Ovary (tissue), 3 donors: ENCODE results near the gene POU5F2.

ENCODE experiments used
- EP300 ChIP-seq: sonication (generic); formaldehyde crosslinking; IDR thresholded peaks from one replicate; pipeline ENCODE4 v1.6.1; 2017; ENCODE audit warnings: antibody characterized with exemption
- POLR2A ChIP-seq: fragments of 450-650 bp; IDR thresholded peaks from one replicate; pipeline ENCODE4 v1.6.1; 2017; ENCODE audit warnings: antibody characterized with exemption, mild to moderate bottlenecking, moderate library complexity
- TF ChIP-seq, protein P1 (sequence below), 3 donors: fragments of 450-650 bp in 2 of 3; fragments of 200-600 bp in 1 of 3; IDR thresholded peaks; one replicate each; pipeline versions ENCODE4 v1.5.1 to v1.8.0; 2016 to 2022; ENCODE audit warnings: antibody characterized with exemption in 3 of 3, mild to moderate bottlenecking in 1 of 3
- donor health status: DM: no; HTN: no; CAD: no.

DNA sequence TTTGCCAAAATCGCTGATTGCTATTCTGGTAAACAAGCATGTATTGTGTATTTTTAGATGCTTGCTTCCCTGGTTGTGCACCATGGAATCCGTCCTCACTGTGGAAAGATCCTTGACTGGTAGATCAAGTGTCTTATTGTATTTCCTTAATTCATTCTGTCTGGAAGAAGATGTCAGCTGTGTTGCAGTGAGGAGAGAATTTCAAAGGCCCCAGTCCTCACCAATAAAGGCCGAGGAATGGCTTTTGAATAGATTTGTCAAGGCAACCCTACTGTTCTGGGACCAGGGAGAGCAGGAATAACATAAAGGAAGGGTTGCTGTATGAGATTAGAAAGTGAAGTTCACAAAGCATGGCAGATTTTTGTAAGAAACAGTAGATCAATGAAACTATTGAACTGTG lies 36.2 kb upstream of the POU5F2 start:
- TF ChIP-seq POLR2A: no peak
- TF ChIP-seq, protein P1, sequence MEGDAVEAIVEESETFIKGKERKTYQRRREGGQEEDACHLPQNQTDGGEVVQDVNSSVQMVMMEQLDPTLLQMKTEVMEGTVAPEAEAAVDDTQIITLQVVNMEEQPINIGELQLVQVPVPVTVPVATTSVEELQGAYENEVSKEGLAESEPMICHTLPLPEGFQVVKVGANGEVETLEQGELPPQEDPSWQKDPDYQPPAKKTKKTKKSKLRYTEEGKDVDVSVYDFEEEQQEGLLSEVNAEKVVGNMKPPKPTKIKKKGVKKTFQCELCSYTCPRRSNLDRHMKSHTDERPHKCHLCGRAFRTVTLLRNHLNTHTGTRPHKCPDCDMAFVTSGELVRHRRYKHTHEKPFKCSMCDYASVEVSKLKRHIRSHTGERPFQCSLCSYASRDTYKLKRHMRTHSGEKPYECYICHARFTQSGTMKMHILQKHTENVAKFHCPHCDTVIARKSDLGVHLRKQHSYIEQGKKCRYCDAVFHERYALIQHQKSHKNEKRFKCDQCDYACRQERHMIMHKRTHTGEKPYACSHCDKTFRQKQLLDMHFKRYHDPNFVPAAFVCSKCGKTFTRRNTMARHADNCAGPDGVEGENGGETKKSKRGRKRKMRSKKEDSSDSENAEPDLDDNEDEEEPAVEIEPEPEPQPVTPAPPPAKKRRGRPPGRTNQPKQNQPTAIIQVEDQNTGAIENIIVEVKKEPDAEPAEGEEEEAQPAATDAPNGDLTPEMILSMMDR (IDR thresholded peaks at IDR 0.05): no peak
- TF ChIP-seq EP300: no peak
